GM19043 (cell line): ENCODE results near the gene PCNT.
"Not testable (repeated sequence)": the region's sequence is repeated elsewhere in the genome, so short reads cannot be mapped to it uniquely, and the experiment has no call there.

Source experiments
- ATAC-seq: cut with Tn5 transposase; IDR thresholded peaks from one replicate; pipeline ENCODE4 v1.9.1; 2021; ENCODE audit warnings: low read depth; ENCODE audit not compliant: unreplicated experiment

Gene PCNT

GRCh38 chr21:46301759-46302158 is 22.2 kb upstream of the PCNT start:
- ATAC-seq = no peak

GRCh38 chr21:46304437-46304836 is 19.5 kb upstream of the PCNT start:
- ATAC-seq = no peak

- ATAC-seq = no peak
Measured at GRCh38 chr21:46304955-46305354, 19.0 kb upstream of the PCNT start.

- no peak for ATAC-seq
Measured at GRCh38 chr21:46307625-46308024, 16.3 kb upstream of the PCNT start.

- ATAC-seq = no peak
Measured at GRCh38 chr21:46308431-46308830, 15.5 kb upstream of the PCNT start.

GRCh38 chr21:46310260-46310659 is 13.7 kb upstream of the PCNT start:
- not testable (repeated sequence) for ATAC-seq

- ATAC-seq = no peak
Measured at GRCh38 chr21:46311568-46311967, 12.4 kb upstream of the PCNT start.

GRCh38 chr21:46312949-46313348 is 11.0 kb upstream of the PCNT start:
- no peak for ATAC-seq

- no peak for ATAC-seq
Measured at GRCh38 chr21:46314441-46315020, 9.4 kb upstream of the PCNT start.

- ATAC-seq = no peak
Measured at GRCh38 chr21:46316708-46317324, 7.1 kb upstream of the PCNT start.

- no peak for ATAC-seq
Measured at GRCh38 chr21:46317710-46318463, 6.1 kb upstream of the PCNT start.

GRCh38 chr21:46318464-46318845 is 5.5 kb upstream of the PCNT start:
- no peak for ATAC-seq

- no peak for ATAC-seq
Measured at GRCh38 chr21:46319186-46319585, 4.8 kb upstream of the PCNT start.

GRCh38 chr21:46320331-46320801 is 3.6 kb upstream of the PCNT start:
- no peak for ATAC-seq

GRCh38 chr21:46322351-46323226 is 1.4 kb upstream of the PCNT start:
- no peak for ATAC-seq

GRCh38 chr21:46323227-46323709 is 688 bp upstream of the PCNT start:
- ATAC-seq = no peak

GRCh38 chr21:46324390-46325072 is 575 bp downstream of the PCNT start:
- peak; percentile 41 for ATAC-seq

- no peak for ATAC-seq
Measured at GRCh38 chr21:46325073-46325912, 1.3 kb downstream of the PCNT start.

- ATAC-seq = no peak
Measured at GRCh38 chr21:46326110-46326703, 2.3 kb downstream of the PCNT start.
